ENCODE data around the gene FLRT1.

FLRT1 gene

DNA sequence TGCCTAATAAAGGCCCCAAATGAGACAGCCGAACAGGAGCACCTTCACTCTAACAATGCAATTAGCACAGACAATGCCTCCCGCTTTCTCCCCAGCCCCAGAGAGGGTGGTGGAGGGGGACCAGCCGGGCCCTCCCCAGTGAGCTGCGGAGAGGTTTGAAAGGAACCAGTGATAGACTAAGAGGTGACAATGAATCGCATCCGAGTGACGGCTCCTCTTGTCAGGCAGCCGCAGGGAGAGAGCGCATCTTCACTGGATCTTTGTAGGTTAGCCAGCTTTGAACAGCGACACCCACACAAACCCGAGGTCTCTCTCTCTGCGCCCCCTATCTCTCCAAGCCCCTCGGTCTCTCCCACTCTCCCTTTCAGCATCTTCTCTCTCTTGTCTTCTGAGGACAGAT, 28.0 kb downstream of the FLRT1 start:
- no peak for DNase-seq (ENCODE audit: low read depth in 4 of 4, low spot score in 1 of 4)

- DNase-seq (ENCODE audit: low read depth in 4 of 4, low spot score in 1 of 4) = no peak
Measured at GRCh38 chr11:64064374-64065140, 28.8 kb downstream of the FLRT1 start.

DNA sequence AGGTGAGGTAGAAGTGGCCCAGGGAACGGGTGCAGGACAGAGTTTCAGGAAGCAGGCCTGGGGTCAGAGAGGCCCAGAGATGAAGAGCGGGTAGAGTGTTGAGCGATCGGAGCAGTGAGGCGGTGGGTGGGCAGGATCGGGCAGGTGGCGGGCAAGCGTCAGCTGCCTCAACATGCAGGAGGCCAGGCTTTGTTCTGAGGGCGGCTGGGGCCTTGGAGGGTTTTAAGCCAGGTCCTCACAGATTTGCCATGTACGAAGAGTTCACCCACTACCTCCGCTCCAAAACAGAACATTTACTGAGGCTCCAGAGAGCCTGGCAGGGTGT, 29.4 kb downstream of the FLRT1 start:
- DNase-seq (ENCODE audit: low read depth in 4 of 4, low spot score in 1 of 4) = no peak

DNA sequence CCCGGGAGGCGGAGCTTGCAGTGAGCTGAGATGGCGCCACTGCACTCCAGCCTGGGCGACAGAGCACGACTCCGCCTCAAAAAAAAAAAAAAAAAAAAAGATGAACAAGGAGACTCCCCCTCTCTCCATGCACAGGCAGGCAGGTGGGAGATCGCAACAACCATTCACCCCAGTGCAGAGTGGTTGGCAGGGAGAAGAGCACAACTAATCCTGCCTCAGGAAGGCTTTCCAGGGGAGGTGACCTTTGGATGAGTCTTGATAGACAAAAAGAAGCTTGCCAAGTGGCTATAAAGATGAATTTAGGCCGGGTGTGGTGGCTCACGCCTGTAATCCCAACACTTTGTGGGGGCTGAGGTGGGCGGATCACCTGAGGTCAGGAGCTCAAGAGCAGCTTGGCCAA, 30.0 kb downstream of the FLRT1 start:
- DNase-seq (ENCODE audit: low read depth in 4 of 4, low spot score in 1 of 4) = no peak

- no peak for DNase-seq (ENCODE audit: low read depth in 4 of 4, low spot score in 1 of 4)
Measured at GRCh38 chr11:64067230-64067993, 31.7 kb downstream of the FLRT1 start.

GRCh38 chr11:64068705-64069400, 33.1 kb downstream of the FLRT1 start:
- DNase-seq (ENCODE audit: low read depth in 4 of 4, low spot score in 1 of 4) = no peak

DNA sequence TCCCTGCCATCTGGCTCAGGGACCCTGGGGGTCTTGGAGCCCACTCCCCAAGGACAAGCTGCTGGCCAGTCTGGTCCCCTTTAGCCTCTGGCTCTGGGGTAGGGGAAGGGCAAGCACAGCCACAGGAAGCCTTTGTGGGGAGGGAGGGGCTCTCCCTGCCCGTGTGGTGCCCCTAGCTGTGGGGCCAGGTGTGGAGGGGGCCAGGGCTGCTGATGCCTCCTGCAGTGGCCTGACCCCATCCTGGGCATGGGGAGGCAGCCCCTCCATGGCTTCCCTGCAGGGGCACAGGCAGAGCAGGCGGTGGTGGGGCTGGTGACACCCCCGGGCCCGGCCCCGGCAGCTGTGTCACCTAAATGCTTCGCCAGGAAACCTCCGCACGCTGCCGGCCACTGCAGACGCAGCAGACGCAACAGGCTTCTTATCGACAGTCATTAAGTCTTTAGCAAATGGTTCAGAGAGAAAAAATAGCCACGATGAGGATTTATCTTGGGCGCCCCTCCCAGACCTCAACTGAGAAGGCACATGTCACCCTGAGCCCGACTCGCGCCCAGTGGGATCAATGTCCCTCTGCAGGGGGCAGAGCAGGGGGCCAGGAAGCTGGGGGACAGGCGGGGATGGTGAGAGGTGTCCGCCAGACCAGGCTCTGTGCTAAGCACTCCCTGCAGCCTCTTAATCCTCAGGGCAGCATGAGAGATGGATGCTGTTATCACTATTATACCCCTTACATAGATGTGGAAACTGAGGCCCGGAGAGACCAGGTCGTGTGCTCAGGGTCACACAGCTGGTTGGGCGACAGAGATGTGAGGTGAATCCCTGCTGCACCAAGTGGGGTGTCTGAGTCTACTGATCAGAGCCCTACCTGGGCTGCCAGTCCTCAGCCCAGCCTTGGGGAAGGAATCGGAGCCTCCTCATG, 33.9 kb downstream of the FLRT1 start:
- DNase-seq (ENCODE audit: low read depth in 4 of 4, low spot score in 1 of 4) = no peak

GRCh38 chr11:64070314-64070681, 34.6 kb downstream of the FLRT1 start:
- no peak for DNase-seq (ENCODE audit: low read depth in 4 of 4, low spot score in 1 of 4)

DNA sequence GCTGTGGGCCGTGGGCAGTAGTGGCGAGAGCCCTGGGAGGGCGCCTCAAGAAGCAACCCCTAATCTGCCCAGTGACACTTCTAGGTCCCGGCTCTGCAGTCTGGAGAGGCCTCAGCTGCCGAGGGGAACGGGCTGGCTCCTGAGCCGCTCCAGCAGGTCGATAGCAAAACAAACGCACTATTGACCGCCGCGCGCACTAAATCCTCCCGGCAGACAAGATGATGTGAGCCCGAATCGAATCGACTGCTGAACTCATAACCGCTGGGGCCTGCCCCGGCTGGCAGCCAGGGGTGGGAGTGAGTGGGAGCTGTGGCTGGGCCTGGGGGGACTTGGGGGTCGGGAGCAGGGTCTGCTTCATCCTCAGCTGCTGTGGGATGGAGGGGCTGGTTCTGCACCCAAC, 36.1 kb downstream of the FLRT1 start:
- no peak for DNase-seq (ENCODE audit: low read depth in 4 of 4, low spot score in 1 of 4)

DNA sequence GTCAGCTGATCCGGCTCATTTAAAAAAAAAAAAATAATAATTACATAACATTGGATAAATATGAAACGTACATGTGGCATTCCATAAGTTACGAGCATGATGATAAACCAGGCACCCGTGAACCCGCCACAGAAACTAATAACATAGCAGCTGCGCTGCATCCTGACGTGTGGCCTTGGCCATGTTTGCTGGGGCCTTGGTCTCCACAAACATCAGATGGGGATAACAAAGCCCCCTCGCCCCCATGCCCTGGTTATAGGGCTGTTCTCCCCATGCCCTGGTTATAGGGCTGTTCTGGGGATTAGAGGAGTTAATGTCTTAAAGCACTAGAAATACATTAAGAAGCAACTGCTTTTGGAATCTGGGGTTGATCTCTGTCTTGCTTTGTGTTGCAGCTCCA, 36.7 kb downstream of the FLRT1 start:
- DNase-seq (ENCODE audit: low read depth in 4 of 4, low spot score in 1 of 4) = no peak

DNA sequence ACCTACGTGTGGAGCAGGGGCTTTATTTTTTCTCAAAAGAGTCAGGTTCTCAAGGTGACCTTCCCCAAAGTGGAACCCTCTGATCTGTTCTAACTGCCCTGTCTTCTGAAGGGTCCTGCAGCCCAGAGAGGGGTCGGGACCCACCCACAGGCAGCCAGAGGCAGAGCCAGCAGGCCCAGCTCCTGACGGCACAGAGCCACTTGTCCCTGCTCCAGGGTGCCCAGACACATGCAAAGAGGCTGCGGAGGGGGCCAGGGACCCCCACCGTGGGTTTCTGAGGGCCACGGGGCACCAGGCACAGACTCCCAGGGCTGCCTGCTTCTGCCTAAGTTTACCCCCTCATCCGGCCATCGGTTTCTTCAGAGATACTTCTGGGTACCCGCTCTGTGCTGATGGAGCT, 37.1 kb downstream of the FLRT1 start:
- DNase-seq (ENCODE audit: low read depth in 4 of 4, low spot score in 1 of 4) = no peak

GRCh38 chr11:64073542-64073941, 37.8 kb downstream of the FLRT1 start:
- DNase-seq (ENCODE audit: low read depth in 4 of 4, low spot score in 1 of 4) = no peak

DNA sequence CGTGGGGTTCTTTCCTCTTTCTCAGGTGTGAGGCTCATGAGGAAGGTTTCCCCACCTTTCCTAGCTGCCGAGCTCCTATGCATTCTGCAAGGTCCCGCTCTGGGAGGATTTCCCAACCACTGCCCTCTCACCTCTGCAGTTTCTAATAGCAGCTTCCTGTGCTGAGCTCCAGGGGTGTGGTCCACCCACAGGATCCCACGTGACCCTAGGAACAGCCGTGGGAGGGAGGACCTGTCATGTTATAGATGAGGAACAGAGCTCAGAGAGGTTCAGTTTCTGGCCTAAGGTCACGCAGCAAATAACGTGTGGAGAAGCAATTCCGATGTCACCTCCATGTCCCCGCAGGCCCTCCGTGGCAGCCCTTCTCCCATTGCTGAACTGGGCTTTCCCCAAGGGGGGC, 38.5 kb downstream of the FLRT1 start:
- no peak for DNase-seq (ENCODE audit: low read depth in 4 of 4, low spot score in 1 of 4)

DNA sequence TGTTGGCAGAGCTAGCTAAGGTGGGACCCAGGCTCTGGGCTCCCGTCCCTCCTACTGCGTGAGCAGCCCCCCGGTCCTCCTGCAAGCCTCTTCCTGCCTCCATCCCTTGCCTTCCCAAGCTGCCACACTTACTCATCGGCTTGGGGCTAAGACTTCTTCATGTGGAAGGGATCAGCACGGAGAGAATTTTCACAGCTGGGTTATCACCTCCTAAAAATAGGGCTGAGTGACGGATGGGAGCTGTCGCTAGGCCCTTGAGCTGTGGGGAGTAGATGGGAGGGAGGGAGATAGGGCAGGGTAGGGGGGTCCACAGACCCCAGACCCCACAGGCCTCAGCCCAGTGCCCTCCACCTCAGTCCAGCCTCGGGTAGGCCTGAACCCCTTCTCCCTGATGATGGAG, 41.0 kb downstream of the FLRT1 start:
- no peak for DNase-seq (ENCODE audit: low read depth in 4 of 4, low spot score in 1 of 4)

- no peak for DNase-seq (ENCODE audit: low read depth in 4 of 4, low spot score in 1 of 4)
Measured at GRCh38 chr11:64077607-64078006, 41.9 kb downstream of the FLRT1 start.

DNA sequence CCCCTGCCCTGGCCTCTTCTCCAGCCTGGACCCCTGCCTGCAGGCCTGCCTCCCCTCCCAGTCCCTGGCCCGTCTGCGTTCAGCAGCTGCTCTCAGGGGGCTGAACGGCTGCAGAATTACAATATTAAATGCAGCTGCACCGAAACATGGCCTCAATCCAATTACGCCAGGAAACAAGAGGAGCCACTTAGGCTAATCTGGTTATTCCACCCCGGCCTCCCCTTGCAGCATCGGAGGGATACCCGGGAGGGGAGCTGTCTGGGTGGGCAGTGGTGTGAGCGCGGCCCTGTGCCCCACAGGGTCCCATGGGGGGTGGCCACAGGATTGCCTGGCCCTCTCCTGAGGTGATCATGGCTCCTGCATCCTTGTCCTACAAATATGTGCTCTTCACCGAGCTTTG, 42.6 kb downstream of the FLRT1 start:
- no peak for DNase-seq (ENCODE audit: low read depth in 4 of 4, low spot score in 1 of 4)

DNA sequence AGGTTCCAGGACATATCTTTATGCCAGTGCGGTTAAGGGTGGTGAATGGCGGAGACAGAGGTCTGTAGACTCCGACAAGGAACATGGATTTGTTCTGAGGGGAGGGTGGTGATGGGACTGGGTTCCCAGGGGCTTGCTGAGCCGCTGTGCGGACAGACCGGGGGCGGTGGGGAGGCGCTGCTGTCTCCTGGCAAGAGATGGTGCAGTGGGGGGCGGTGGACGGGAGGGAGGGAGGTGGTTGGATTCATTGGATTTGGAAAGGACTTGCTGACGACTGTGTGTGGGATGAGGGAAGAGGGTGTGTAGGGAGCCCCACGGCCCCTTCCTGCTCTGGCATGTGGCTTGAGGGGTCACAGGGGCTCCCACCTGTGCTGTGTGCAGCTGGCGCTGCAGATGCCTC, 43.2 kb downstream of the FLRT1 start:
- no peak for DNase-seq (ENCODE audit: low read depth in 4 of 4, low spot score in 1 of 4)

DNA sequence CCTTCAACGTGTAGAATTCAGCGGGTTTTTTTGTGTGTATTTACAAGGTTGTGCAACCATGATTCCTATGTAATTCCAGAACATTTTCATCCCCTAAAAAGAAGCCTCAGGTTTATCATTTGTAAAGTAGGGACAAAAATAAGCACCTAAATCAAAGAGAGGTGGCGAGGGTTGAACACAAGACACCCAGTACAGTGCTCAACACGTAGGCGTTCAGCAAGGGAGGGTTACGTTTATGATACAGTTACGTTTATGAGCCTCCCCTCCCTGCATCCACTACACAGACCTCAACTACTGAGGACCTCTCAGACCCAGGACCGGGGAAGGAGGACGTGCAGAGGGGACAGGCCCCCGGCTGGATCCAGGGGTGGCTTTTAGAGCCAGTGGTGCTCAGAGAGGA, 44.7 kb downstream of the FLRT1 start:
- no peak for DNase-seq (ENCODE audit: low read depth in 4 of 4, low spot score in 1 of 4)

DNA sequence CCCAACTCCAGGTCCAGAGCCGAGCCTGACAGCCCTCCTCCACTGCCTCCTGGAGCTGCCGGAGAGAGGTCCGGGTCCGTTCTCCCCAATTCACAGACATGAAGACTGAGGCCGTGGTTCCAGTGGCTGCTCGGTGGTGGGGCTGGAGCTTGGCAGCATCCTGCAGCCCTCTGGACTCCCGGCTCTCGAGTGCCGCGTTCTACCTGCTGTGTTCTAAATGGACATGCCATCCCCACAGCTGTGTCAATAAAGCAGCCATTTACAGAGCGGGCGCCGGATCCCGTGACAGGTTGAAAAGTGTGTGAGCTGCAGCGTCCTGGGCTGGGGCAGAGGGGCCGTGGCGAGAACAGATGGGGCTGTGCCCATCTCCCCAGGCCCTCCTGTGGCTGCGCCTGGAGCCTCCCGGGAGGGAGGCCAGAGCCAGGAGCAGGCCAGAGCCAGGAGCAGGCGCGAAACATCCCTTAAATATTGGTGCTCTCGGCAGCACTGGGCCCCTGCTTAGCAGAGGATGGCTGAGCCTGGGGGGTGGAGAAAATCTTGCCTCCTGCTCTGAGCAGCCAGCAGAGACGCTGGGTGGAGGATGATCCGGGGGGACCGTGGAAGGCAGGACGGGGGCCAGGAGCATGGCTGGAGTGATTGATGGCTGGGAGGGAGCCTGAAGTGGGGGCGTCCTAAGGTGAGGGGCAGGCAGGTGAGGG, 46.2 kb downstream of the FLRT1 start:
- DNase-seq (ENCODE audit: low read depth in 4 of 4, low spot score in 1 of 4) = no peak

DNA sequence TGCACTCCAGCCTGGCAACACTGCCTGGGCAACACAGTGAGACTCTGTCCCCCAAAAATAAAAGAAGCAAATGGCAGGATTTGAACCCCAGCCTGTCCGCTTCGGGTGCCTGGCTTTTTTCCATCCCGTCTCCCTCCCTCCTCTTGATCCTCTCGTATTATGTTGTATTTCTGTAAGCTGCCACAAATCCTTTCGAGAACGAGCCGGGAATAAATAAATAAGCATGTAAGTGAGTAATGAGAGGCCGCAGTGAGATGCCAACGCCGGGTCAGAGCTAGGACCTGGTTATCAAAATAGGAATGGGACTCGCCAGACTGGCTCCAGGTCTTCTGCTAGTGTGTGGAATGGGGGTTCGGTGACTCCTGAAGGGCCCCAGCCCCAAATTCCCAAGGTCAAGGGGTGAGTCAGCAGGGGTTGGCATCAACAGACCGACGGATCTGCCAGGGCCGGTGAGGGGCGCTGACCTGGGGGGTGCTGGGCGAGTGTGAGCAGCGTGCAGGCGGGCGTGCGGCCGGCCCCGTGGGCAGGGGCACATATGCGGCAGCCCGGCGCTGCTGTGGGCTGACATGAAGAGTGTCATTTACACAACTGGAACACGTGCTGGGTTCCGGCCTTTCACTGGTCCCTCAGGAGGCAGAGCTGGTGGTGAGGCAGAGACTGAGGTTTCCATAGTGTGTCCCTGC, 47.8 kb downstream of the FLRT1 start:
- DNase-seq (ENCODE audit: low read depth in 4 of 4, low spot score in 1 of 4) = no peak
